ENCODE measurements around the gene R3HDM4.
"Not testable (repeated sequence)": the region's sequence is repeated elsewhere in the genome, so short reads cannot be mapped to it uniquely, and the experiment has no call there.

Gene R3HDM4

GRCh38 chr19:890831-891230 is 22.2 kb downstream of the R3HDM4 start:
- no peak for DNase-seq

GRCh38 chr19:889662-890295 is 23.2 kb downstream of the R3HDM4 start:
- DNase-seq: no peak

GRCh38 chr19:888581-889385 is 24.2 kb downstream of the R3HDM4 start:
- DNase-seq: no peak

GRCh38 chr19:887599-887998 is 25.4 kb downstream of the R3HDM4 start:
- DNase-seq: no peak

- DNase-seq: no peak
These were observed 25.9 kb downstream of the R3HDM4 start for GRCh38 chr19:887072-887471.

- no peak for DNase-seq
These were observed 27.3 kb downstream of the R3HDM4 start for GRCh38 chr19:885536-886224.

GRCh38 chr19:884420-885211 is 28.4 kb downstream of the R3HDM4 start:
- no peak for DNase-seq

GRCh38 chr19:883661-884211 is 29.3 kb downstream of the R3HDM4 start:
- no peak for DNase-seq

GRCh38 chr19:882871-883497 is 30.0 kb downstream of the R3HDM4 start:
- DNase-seq: no peak

GRCh38 chr19:881385-882071 is 31.5 kb downstream of the R3HDM4 start:
- DNase-seq: no peak

- no peak for DNase-seq
These were observed 33.1 kb downstream of the R3HDM4 start for GRCh38 chr19:879711-880438.

GRCh38 chr19:878751-879561 is 34.1 kb downstream of the R3HDM4 start:
- DNase-seq: not testable (repeated sequence)

- DNase-seq: not testable (repeated sequence)
These were observed 34.9 kb downstream of the R3HDM4 start for GRCh38 chr19:877992-878660.

GRCh38 chr19:876780-877314 is 36.2 kb downstream of the R3HDM4 start:
- no peak for DNase-seq

- DNase-seq: no peak
These were observed 36.9 kb downstream of the R3HDM4 start for GRCh38 chr19:876089-876488.

GRCh38 chr19:875265-875879 is 37.6 kb downstream of the R3HDM4 start:
- no peak for DNase-seq

GRCh38 chr19:873561-874041 is 39.4 kb downstream of the R3HDM4 start:
- DNase-seq: no peak

GRCh38 chr19:873084-873483 is 39.9 kb downstream of the R3HDM4 start:
- DNase-seq: peak; percentile 44
